HG03439 (cell line): ENCODE data around the gene C11orf97.
"Not testable (repeated sequence)": the region's sequence is repeated elsewhere in the genome, so short reads cannot be mapped to it uniquely, and the experiment has no call there.

Experiments
- ATAC-seq: cut with Tn5 transposase; IDR thresholded peaks from one replicate; pipeline ENCODE4 v1.9.1; 2021; ENCODE audit warnings: mild to moderate bottlenecking, moderate library complexity; ENCODE audit not compliant: unreplicated experiment

C11orf97 gene

DNA sequence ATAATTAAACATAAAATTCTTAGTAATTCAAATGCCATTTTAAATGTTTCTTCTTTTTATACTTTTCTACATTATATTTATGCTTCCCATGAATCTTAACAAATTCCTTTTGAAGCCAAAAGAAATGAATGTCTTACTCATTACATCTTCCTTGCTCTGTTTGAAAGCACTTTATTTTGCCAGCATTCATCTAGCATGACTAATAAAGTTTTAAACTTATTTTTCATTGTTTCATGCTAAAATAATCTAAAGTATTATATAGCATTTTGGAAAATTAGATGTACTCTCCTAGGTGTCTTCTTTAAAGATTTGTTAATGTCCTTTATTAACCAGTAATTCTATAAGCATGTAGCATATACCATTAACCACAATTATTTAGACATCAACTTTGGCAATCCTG lies 45.2 kb downstream of the C11orf97 start:
- ATAC-seq, result no peak

DNA sequence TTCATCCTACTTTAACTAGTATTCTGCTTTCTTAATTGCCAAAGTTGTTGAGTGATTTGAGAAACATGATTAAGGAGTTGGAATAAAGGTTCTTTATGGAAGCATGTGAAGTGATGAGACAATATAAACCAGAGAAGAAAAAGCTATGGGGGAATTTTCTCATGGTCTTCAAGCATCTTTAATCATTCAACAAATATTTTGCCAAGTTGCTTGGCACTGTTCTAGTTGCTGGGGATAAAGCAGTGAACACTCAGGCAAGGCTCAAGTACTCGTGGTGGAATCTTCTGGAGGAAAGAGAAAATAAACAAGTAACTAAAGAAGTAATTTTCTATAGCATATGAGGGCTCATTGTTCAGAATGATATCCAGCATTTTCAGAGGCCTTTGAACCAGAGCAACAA lies 45.7 kb downstream of the C11orf97 start:
- ATAC-seq, result no peak

DNA sequence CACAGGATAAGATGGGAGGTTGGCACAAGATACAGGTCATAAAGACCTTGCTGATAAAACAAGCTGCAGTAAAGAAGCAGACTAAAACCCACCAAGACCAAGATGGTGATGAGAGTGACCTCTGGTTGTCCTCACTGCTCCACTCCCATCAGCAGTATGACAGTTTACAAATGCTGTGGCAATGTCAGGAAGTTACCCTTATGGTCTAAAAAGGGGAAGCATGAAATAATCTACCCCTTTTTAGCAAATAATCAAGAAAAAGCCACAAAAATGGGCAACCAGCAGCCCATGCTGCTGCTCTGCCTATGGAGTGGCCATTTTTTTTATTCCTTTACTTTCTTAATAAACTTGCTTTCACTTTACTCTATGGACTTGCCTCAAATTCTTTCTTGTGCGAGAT lies 46.2 kb downstream of the C11orf97 start:
- ATAC-seq, result no peak

DNA sequence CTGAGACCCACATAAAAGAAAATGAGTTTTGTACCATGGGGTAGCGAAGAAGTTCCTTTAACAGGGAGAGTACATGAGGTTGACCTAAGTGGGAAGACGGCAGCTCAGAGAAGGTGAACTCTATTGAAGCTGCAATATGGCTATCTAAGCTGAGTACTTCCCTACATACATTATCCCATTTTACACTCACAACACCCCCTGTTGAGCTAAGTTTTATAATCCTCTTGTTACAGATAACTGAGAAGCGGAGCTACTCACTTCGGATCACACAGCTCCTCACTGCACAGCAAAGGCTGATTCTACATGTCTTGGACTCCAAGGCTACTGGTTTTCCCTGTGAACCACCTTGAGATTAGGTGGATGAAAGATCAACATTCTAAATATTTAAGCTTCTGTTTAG lies 46.7 kb downstream of the C11orf97 start:
- no peak for ATAC-seq

DNA sequence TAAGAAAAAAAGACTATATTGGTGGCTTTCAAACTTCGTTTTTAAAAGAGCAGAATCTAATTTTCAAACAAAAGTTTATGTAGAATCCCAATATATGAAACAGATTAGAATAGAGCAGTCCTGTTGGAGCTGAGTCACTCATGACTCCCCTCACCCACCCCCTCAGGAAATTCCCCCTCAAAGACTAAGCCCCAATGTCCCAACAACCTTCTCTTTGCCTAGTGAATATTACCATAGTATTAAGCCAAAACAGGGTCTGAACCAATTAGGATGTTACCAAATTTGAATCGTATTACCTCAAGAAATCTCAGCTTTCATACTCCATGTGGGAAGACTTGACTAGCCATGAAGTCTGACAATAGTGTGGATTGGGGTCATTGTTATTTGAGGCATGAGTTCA lies 47.1 kb downstream of the C11orf97 start:
- no peak for ATAC-seq

DNA sequence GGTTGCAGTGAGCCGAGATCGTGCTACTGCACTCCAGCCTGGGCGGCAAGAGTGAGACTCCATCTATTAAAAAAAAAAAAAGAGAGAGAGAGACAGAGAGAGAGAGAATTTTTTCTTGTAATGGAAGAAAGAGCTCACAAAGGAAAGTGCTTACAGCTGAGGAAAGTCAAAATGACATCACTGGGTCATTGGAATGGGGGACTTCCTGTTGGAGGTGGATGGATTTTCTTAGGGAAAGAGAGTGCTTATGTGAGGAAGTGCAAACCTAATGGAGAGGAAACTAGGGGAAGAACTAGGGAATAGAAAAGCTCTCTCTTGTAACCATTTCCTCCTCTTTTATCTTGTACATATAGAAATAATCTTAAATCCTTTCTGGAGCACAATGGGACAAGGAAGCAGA lies 48.6 kb downstream of the C11orf97 start:
- ATAC-seq, result no peak

DNA sequence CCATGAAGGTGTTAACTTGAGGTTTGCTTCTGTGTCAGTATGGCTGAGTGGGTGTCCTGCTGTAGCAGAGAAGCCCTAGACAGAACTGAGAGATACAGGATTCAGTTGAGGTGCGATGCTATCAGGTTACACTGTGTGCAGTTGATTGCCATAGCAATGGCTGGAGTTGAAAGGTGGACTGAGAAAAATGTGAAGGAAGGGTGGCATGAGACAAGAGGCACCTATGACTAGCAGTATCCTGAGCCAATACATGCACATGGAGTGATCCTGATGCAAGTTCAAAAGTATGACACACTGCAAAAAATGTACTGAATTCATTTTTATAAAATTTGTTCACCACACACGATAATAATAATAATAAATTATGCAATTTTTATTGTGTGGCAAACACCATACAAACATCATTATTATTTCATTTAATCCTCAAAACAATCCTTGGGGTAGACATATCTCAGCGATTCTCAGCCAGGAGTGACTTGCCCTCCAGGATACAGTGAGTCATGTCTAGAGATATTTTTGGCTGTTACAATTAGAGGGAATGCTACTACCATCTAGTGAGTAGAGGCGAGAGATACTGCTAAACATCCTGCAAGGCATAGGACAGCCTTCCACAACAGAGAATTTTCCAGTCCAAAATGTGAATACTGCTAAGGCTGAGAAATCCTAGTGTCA lies 51.1 kb downstream of the C11orf97 start:
- no peak for ATAC-seq

DNA sequence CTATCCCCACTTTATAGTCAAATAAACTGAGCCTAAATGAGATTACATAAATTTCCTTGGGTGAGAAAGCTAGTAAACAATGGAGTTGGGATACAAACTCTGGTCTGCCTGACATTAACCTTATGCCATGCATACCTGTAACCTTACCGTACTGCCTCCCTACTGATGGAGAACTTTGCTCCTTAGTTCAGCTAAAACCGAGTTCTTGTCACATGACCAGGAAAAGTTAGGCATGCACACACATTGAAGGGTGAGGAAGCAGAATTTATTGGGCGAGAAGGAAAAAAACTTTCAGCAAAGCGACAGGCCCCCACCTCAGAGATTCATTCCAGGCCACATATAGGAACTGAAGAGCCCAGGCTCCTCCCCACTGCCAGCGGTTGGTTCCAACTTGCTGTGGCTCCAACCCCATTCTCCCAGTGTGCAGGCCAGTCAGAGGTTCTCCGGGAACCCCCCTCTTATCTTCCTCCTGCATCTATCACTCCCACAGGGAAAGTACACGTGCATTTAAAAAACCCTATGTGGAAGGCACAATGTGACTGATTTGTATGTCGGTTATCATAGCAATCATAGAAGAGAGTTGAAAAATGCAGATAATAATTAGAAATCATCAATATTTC lies 51.7 kb downstream of the C11orf97 start:
- no peak for ATAC-seq

DNA sequence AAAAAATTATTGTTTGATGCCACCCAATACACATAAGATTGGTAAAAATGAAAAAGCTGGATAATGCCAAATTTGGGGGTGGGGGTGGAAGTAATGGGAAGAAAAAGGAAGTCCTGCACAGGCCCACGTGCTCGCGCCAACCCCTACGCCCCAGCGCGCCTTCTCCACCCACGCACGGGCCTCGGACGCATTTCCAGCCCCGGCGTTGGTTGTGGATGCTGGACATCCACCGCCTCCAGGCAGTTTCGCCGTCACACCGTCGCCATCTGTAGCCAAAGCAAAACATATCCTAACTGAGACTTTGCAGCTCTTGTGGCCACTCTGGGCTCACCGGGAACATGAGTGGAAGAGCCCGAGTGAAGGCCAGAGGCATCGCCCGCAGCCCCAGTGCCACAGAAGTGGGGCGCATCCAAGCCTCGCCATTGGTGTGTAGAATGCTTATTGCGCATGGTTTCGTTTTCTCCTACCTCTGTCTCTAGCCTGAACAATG lies 55.0 kb downstream of the C11orf97 start, which contains the start of gene PIWIL4:
Gene PIWIL4, plus strand, starts transcription at position 188 of the 490 bp plus-strand sequence. Its CDS starts 151 bp downstream, at position 339.
- ATAC-seq, result no peak

DNA sequence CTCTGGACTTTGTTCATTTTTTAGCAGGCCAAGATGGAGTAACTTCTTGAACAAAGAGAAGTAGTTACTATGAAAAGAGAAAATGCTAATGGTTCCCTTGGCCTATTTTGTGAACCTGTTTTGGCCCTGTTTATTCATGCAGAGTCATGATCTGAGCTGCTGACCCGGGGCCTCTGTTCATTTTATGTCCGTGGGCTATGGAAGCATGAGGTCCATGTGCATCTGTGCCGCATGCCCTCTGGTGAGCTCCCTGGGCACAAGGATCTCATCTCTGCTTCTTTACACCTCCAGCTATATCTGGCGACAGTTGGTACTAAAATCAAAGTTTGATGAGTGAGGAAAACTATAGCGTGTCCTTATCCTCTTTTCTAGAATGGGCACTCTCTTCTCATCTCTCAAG lies 55.9 kb downstream of the C11orf97 start:
- ATAC-seq, result no peak

DNA sequence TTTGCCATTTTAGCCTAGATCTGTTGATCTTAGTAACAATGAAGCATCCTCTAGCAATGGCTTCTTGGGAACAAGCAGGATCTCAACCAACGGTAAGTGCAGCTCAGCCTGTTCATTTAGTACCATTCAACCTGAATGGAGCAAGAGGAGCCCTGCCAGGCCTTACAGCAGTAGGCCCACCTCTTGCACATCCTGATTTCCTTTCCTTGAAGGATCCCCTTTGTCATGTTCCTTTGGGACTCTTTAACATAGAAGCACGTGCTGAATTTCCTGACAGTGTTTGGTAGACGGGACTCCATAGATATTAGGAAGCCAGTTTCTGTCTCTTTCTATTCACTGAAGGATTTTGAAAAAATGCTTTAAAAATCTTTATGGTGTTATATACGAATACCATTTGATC lies 56.5 kb downstream of the C11orf97 start:
- no peak for ATAC-seq

DNA sequence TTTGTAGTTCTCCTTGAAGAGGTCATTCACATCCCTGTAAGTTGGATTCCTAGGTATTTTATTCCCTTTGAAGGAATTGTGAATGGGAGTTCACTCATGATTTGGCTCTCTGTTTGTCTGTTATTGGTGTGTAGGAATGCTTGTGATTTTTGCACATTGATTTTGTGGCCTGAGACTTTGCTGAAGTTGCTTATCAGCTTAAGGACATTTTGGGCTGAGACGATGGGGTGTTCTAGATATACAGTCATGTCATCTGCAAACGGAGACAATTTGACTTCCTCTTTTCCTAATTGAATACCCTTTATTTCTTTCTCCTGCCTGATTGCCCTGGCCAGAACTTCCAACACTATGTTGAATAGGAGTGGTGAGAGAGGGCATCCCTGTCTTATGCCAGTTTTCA lies 60.7 kb downstream of the C11orf97 start:
- ATAC-seq, result not testable (repeated sequence)

DNA sequence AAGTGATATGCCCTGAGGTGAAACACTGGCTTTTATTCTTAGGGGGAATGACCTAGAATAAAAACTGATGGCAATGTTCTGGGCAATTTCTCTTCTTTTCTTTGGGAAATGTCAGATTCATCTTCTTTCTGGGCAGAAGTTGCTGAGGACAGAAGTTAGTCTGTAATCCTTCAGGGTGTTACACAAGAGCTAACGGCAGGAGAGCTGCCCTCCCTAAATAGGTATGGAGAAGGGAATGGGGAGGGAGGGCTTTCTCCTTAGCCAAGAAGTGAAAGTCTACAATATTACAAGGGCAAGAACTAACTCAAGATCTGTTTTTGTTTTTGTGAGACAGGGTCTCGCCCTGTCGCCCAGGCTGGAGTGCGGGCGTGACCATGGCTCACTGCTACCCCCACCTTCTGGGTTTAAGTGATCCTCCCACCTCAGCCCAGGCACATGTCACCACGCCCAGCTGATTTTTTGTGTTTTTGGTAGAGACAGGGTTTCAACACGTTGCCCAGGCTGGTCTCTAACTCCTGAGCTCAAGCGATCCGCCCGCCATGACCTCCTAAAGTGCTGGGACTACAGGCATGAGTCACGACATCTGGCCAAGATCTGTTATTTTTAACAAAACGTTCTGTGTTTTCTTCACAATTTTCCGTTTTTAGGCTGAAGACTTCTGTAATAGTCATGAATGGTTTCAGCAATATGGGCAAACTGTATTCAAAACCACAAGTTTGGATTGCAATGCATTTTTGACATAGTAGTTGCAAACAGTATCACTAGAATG lies 62.1 kb downstream of the C11orf97 start:
- ATAC-seq, result no peak

DNA sequence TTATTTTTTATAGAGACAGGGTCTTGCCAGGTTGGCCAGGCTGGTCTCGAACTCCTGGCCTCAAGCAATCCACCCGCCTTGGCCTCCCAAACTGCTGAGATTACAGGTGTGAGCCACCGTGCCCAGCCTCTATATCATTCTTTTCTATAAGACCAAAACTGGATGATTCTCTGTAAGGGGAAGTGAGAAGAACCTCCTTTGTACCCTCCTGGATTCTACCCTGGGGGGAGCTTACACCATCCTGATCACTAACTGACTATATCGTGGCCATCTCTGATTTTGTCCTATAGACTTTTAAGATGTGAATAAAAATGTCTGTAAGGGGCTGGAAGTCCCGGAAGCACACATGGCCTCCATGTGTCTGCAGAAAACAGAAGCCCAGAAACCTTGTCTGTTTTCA lies 64.0 kb downstream of the C11orf97 start:
- no peak for ATAC-seq

DNA sequence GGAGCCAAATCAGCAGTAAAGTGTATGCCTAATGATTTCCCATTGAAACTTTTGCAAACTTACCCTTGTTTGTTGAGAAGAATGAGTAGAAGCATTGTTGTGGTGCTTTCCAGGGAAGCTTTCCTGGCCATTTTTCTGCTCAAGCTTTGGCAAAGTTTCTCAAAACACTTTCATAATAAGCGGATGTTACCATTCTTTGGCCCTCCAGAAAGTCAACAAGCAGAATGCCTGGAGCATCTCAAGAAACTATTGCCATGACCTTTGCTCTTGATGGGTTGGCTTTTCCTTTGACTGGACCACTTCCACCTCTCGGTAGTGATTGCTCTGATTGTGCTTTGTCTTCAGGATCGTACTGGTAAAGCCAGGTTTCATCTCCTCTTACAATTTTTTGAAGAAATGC lies 65.6 kb downstream of the C11orf97 start:
- ATAC-seq, result no peak
